NCI-H1436 (cell line): Measurements from ENCODE around the gene TMCC3.
"Not testable (repeated sequence)": the region's sequence is repeated elsewhere in the genome, so short reads cannot be mapped to it uniquely, and the experiment has no call there.

Experiments
- DNase-seq: peaks from one replicate; lab custom pipeline; 2025; lab: John Stamatoyannopoulos, UW

Gene TMCC3

DNA sequence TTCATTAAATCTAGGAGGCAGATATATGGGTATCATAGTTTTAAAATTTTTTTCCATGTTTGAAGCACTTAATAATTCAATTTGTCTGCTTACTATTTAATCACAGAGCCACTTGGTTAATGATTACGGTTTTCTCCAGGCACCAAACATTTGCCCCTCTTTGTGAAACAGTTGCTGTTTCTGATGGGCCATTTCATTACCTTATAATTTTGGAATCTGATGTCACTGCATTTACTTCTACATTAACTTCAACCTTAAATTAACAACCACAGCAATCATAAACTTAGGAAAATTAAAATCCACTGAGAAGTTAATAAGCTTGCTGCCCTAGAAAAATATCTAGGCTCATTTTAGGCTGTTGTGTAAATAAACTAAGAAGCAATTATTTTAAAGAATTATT lies 17.0 kb downstream of the TMCC3 start:
- no peak for DNase-seq

GRCh38 chr12:94631058-94631457 lies 19.3 kb downstream of the TMCC3 start:
- DNase-seq: no peak

- no peak for DNase-seq
These were observed 21.4 kb downstream of the TMCC3 start for GRCh38 chr12:94628819-94629472.

DNA sequence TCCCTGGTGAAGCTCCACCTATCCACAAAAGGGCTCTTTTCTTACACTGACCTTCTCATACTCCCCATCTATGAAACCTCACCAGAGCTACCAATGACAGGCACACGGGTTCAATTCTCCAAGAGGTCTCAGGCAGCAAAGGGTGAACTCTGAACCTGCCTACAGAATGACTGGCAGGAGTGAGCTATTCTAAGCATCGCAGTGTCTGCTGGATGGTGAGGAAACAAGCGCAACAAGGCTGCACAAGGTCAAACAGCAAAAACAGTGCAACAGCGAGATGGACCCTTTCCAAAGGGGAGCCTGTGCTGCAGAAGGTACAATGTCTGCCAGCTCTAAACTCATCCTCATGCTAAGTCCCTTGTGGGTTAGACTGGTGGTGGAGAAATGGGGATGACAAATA lies 22.0 kb downstream of the TMCC3 start:
- DNase-seq: no peak

- DNase-seq: no peak
These were observed 24.8 kb downstream of the TMCC3 start for GRCh38 chr12:94625531-94625930.

DNA sequence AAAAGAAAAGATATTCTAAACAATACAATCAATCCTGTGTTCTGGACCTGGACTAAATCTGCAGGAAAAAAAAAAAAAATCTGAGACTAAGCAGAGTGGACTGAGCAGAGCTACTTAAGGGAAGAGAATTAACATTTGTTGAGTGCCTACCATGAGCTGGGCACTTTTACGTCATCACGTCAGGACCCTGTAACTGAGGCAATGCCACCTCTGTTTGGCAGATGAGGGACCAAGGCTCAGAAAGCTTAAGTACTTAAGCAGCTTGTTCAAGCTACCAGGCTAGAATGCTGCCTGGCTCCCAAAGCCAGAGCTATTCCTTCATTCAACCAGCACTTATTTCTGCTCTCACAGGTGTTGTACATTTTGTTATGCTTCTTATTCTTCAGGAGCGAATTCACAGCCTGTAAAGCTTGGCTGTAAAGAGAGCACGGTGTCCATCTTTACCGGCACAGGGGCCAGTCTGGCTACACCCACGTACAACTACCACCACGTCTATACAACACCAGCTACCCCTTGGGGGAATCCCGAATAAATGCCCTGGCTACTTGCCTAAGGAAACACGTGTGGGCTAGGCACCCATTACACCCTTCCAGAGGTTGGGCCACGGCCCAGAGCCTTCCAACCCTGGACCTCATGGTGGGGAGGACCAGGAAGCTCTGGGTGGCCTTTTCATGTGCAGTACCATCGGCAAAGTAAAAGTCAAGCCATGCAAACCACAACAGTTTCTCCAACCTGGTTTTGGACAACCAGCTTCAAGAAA lies 27.0 kb downstream of the TMCC3 start:
- no peak for DNase-seq

- no peak for DNase-seq
These were observed 27.9 kb downstream of the TMCC3 start for GRCh38 chr12:94622475-94622874.

- no peak for DNase-seq
These were observed 28.5 kb downstream of the TMCC3 start for GRCh38 chr12:94621662-94622359.

- DNase-seq: no peak
These were observed 29.7 kb downstream of the TMCC3 start for GRCh38 chr12:94620621-94621020.

DNA sequence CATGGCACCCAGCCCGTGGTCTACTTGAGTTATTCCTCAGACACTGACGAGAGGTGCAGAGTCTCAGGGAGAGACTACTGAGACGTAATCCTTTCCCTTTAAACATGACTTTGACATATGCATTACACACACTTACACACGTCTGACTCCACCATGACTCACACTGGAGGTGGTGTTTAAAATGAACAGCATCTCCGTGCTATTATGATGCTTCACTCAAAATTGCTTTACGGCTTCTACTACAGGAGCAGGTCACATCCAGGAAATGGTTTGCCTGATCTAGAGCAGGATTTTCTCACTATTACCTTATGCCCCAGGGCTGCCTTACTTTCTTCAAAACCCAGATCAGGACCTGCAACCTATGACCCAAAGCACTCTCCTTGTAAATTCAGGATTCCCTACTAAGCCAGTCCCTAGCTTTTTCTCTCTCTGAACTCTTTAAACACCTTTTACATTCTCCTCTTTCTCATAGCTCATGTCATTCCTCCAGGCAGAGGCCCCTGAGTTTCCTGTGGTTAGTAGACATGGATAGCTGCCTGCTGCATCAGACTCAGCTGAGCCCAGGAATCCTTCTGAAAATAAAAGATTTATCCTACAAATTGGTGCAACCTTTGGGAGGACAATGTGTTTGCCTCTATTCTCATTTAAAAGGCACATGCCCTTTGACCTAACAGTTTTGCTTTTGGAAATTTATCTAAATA lies 31.2 kb downstream of the TMCC3 start:
- DNase-seq: no peak

GRCh38 chr12:94617101-94617500 lies 33.3 kb downstream of the TMCC3 start:
- no peak for DNase-seq

DNA sequence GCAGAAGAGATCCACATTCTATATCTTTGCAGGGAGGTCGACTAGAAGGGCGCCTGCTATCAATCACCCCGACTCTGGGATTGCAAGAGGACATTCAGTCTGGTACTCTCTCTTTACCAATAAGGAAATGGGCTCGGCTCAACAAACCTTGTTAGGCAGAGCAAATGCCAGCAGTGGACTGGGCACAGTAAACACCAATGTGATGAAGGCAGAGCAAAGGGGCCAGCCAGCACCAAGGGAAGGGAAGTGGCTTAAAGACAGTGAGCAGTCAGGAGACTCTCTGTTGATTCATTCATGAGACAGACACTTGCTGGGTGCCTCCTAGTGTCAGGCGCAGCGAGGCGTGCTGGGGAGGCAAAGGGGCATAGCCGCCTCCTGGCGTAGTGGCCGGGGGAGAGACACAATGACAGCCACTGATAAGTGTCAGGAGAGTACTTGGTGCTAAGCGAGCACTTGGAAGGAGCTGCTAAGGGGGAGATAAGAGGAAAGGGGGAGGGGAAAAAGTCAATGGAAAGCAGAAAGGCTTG lies 34.1 kb downstream of the TMCC3 start:
- DNase-seq: no peak

- DNase-seq: no peak
These were observed 34.8 kb downstream of the TMCC3 start for GRCh38 chr12:94615260-94616181.

DNA sequence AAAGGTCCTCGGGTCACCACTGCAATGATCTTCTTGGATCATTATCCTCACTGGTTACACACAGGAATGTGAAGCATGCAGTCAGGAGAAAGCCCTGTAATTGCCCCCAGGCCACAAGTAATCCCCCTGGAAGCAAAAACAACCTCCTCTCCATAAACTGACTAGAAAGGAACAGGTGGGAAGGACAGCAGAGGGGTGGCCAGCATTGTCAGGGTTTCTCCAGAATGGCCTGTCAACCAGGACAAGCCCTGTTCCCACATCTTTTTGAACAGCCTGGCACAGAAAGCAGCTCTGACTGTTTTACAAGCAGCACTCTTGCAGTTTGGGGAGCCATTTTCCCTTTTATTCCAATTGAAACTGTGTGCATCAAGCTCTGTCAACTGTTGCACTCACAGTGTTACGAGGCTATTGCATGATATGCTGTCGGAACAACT lies 36.1 kb downstream of the TMCC3 start:
- no peak for DNase-seq

DNA sequence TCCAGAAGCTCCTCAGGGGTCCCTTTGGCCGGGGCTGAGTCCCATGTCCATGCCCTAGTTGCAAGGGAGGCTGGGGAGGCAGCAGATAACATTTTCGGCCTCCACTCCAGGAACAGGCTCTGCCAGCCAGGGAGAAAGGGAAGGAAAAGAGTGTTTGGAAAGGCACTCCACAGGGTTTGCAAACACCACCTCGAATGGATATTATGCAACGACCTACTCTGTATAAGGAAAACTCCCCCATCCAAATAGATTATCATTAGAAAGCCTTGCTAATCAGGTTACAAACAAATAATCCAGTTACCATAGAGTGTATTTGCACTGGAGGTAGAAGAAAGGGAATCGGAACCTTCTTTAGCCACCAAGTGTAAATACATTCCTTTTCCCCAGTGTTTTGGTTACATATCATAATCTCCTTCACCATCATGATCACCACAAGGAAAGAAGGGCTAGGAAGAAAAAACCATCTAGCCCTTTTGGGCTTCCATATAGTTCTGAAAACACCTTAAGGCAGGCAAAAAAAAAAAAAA lies 40.4 kb downstream of the TMCC3 start:
- no peak for DNase-seq

DNA sequence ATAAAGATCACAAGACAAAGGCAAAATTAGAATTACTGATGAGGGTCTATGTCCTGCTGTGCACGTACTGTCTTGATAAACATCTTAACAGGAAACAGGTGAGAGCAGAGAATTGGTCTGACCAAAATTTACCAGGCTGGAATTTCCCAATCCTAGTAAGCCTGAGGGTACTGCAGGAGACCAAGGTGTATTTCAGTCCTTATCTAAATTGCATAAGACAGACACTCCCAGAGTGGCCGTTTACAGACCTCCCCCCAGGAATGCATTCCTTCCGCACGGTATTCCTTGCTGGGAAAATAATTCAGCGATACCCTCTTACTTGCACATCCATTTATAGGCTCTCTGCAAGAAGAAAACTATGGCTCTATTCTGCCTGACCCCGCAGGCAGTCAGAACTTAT lies 43.5 kb downstream of the TMCC3 start:
- not testable (repeated sequence) for DNase-seq

DNA sequence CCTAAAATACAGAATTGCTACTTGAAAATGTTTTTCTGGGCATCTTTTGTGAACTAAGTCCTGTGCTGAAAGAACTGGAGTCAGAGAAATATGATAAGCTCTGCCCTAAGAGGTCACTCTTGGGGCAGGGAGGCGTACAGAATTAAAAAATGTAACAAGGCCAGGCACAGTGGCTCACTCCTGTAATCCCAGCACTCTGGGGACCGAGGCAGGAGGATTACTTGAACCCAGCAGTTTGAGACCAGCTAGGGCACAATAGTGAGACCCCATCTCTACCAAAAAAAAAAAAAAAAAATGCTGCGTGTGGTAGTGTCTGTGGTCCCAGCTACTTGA lies 46.0 kb downstream of the TMCC3 start:
- DNase-seq: no peak

- DNase-seq: no peak
These were observed 46.7 kb downstream of the TMCC3 start for GRCh38 chr12:94603434-94604365.

DNA sequence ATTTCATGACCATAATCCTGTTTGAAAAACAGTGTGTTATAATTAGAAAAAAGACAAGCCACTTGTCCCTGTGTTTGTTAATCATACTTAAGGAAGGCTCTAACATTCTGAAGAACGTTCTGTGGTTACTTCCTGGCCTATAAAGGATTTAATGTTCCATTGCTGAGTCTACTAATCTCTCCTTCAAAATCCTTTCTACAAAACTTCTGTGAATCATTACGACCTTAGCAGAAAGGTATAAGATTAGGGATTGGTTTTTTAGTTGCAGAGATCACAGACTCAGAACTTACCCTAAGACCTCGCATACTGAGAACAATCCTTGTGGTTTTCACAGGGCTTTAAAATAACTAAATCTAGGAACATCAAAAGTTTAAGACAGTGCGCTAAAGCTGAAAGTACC lies 48.3 kb downstream of the TMCC3 start:
- DNase-seq: no peak

DNA sequence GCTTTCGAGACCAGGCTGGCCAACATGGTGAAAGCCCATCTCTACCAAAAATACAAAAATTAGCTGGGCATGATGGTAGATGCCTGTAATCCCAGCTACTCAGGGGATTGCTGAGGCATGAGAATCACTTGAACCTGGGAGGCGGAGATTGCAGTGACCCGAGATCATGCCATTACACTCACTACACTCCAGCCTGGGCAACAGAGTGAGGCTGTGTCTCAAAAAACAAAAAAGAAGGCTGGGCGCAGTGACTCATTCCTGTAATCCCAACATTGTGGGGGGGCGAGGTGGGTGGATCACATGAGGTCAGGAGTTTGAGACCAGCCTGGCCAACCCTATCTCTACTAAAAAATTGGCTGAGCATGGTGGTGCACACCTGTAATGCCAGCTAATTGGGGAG lies 49.0 kb downstream of the TMCC3 start:
- DNase-seq: not testable (repeated sequence)
